NCI-H2196 (cell line): ENCODE measurements around the gene SPA17.

Experiments
- DNase-seq: peaks from one replicate; lab custom pipeline; 2025; ENCODE audit not compliant: unreplicated experiment; lab: John Stamatoyannopoulos, UW

Gene SPA17

GRCh38 chr11:124673333-124674167 is at the start of gene SPA17, which contains the start of gene SIAE:
TSS of gene SPA17 (plus strand) at chr11:124673904. CDS start at chr11:124675265, 1,361 bp downstream.
TSS of gene SIAE (minus strand) at chr11:124673739. CDS start at chr11:124673708, 31 bp downstream.
- peak; percentile 95 for DNase-seq

- no peak for DNase-seq
Measured at GRCh38 chr11:124625504-124626168, 48.1 kb upstream of the SPA17 start.

GRCh38 chr11:124627546-124627945 is 46.2 kb upstream of the SPA17 start:
- DNase-seq, result no peak

- no peak for DNase-seq
Measured at GRCh38 chr11:124629961-124630360, 43.7 kb upstream of the SPA17 start.

- DNase-seq, result no peak
Measured at GRCh38 chr11:124633355-124633754, 40.3 kb upstream of the SPA17 start.

GRCh38 chr11:124635932-124636331 is 37.8 kb upstream of the SPA17 start:
- DNase-seq, result no peak

- no peak for DNase-seq
Measured at GRCh38 chr11:124638500-124638899, 35.2 kb upstream of the SPA17 start.

- no peak for DNase-seq
Measured at GRCh38 chr11:124639186-124639585, 34.5 kb upstream of the SPA17 start.

- no peak for DNase-seq
Measured at GRCh38 chr11:124640666-124641065, 33.0 kb upstream of the SPA17 start.

- DNase-seq, result no peak
Measured at GRCh38 chr11:124642628-124643027, 31.1 kb upstream of the SPA17 start.

- DNase-seq, result no peak
Measured at GRCh38 chr11:124643042-124643604, 30.6 kb upstream of the SPA17 start.

- no peak for DNase-seq
Measured at GRCh38 chr11:124643605-124644425, 29.9 kb upstream of the SPA17 start.

- DNase-seq, result peak; percentile 65
Measured at GRCh38 chr11:124644426-124645280, 29.1 kb upstream of the SPA17 start.

GRCh38 chr11:124646148-124646547 is 27.6 kb upstream of the SPA17 start:
- no peak for DNase-seq

- no peak for DNase-seq
Measured at GRCh38 chr11:124648610-124649009, 25.1 kb upstream of the SPA17 start.

GRCh38 chr11:124656774-124657630 is 16.7 kb upstream of the SPA17 start:
- no peak for DNase-seq

GRCh38 chr11:124657904-124658303 is 15.8 kb upstream of the SPA17 start:
- no peak for DNase-seq

GRCh38 chr11:124658501-124658900 is 15.2 kb upstream of the SPA17 start:
- no peak for DNase-seq

- DNase-seq, result no peak
Measured at GRCh38 chr11:124658986-124659385, 14.7 kb upstream of the SPA17 start.
